ENCODE results near the gene MYO1D. TPM values are rescaled to one million over a fixed set of nuclear protein-coding genes. Genes with fewer than 3 reads are reported as not detected.
A peak's percentile ranks its signal among the peaks of the same experiment; 100 is the strongest.

MYO1D gene
- total and polyA plus RNA-seq, 2 donors (not counting 3 experiments of a cell fraction or from before 2014, with no cell fraction given): 37.8 to 85.5 TPM

DNA sequence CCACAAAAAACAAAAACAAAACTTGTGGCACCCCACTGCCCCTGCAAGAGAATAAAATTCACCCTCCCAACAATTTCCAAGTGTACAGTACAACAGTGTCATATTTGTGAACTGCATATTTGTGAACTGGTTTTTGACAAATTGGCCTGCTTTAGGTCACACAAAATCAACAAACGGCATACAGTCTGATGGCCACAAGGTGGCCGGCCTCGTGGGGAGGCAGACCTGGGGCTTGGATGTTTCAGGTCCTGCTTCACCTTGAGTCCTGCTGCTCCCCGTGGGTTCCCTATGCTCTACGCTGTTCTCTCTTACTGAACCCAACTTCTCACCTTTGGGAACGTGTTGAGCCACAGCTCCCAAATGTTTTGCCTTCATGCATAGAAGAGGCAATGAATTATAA is 287.9 kb downstream of the MYO1D start:
- Histone ChIP-seq H3K9me3 (replicated peaks; ENCODE audit: control insufficient read depth, insufficient read depth, low read length) (no peaks in the 10 kb centered on the region), H4K20me1 (replicated peaks; ENCODE audit: control insufficient read depth, extremely low read depth, insufficient read depth, low read length) (no peaks in the 10 kb centered on the region), H3K9ac (replicated peaks; ENCODE audit: extremely low read depth, insufficient read depth, low read length) (no peak overlapping the region), H3K36me3 (ENCODE audit: control insufficient read depth in 2 of 2, extremely low read depth in 1 of 2, insufficient read depth in 2 of 2, low read length in 2 of 2) (no peaks in the 10 kb centered on the region), H2AFZ (ENCODE audit: low read depth, low read length) (no peak overlapping the region), H3K9me1 (replicated peaks; ENCODE audit: control insufficient read depth, extremely low read depth, insufficient read depth, low read length) (no peaks in the 10 kb centered on the region), H3K4me3 (replicated peaks in 1 of 3; ENCODE audit: insufficient read depth in 1 of 3, low read depth in 1 of 3, low read length in 3 of 3) (no peak overlapping the region), H3K27me3 (ENCODE audit: control insufficient read depth in 2 of 2, insufficient read depth in 2 of 2, low read length in 2 of 2) (no peaks in the 10 kb centered on the region), H3K27ac (ENCODE audit: insufficient read depth, low read depth, low read length) (no peak overlapping the region), H3K79me2 (ENCODE audit: control insufficient read depth, insufficient read depth, low read length) (no peaks in the 10 kb centered on the region), H3K4me2 (ENCODE audit: insufficient read depth, low read length) (no peak overlapping the region), H3K4me1 (ENCODE audit: control insufficient read depth, extremely low read depth, insufficient read depth, low read length) (no peaks in the 10 kb centered on the region)
- no TSS peak for BruUV-seq (replicated peaks)
- dilution Hi-C loops (cut with MboI; ENCODE audit: extremely low pct_ligation_motif_present, low sequenced_read_pairs): no loop called here
- DNase-seq (ENCODE audit: low read depth, low spot score): no peak
- POLR2A ChIA-PET: no interaction called here
- TF ChIP-seq POLR2AphosphoS5 (IDR thresholded peaks at IDR 0.05; ENCODE audit: insufficient read depth, low read depth, low read length) (no peak), JUN (IDR thresholded peaks at IDR 0.05; ENCODE audit: borderline replicate concordance, insufficient read depth, insufficient read length, low read depth) (no peak), MYC (IDR thresholded peaks at IDR 0.05; ENCODE audit: low read depth, low read length) (no peak), POLR2A (IDR thresholded peaks at IDR 0.05; ENCODE audit: low read depth, low read length) (no peak)
- TF ChIP-seq, protein P1, sequence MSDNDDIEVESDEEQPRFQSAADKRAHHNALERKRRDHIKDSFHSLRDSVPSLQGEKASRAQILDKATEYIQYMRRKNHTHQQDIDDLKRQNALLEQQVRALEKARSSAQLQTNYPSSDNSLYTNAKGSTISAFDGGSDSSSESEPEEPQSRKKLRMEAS (IDR thresholded peaks at IDR 0.05; ENCODE audit: insufficient read depth, insufficient read length): no peak
- TF ChIP-seq, protein P2, sequence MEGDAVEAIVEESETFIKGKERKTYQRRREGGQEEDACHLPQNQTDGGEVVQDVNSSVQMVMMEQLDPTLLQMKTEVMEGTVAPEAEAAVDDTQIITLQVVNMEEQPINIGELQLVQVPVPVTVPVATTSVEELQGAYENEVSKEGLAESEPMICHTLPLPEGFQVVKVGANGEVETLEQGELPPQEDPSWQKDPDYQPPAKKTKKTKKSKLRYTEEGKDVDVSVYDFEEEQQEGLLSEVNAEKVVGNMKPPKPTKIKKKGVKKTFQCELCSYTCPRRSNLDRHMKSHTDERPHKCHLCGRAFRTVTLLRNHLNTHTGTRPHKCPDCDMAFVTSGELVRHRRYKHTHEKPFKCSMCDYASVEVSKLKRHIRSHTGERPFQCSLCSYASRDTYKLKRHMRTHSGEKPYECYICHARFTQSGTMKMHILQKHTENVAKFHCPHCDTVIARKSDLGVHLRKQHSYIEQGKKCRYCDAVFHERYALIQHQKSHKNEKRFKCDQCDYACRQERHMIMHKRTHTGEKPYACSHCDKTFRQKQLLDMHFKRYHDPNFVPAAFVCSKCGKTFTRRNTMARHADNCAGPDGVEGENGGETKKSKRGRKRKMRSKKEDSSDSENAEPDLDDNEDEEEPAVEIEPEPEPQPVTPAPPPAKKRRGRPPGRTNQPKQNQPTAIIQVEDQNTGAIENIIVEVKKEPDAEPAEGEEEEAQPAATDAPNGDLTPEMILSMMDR (IDR thresholded peaks at IDR 0.05; ENCODE audit: extremely low read depth in 1 of 2, insufficient read depth in 1 of 2, low read depth in 1 of 2, low read length in 2 of 2): peak in 1 of 2 donors; percentile 30
- intact Hi-C loops (cut with micrococcal nuclease): no loop called here
- CTCF ChIA-PET: interaction anchor here (1.8 kb wide), 1 partner anchor 9 kb away, joined by 4 read pairs; no protein-coding TSS in a partner anchor
- FAIRE-seq: no peak

DNA sequence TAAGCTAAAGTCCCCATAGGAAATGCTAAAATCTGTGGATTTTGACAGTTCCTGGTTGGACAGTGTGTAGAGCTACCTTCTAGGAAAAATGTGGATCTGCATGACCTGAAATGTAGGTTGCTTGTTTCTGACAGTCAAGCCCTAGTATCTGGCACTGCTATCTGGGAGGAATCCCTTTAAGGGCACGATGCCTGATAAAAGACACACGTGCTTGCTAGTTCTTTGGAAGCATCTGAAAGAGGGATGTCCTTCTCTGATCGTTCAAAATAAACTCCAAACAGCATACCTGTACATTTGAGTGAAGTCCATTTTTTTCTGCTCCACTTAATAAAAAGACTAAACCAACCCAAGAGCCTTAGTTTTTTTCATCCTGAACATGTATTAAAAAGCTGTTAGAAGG is 288.8 kb downstream of the MYO1D start:
- no peaks in the 10 kb centered on the region for H3K4me1 ChIP-seq (ENCODE audit: control insufficient read depth, extremely low read depth, insufficient read depth, low read length)
- H3K36me3 ChIP-seq (ENCODE audit: control insufficient read depth in 2 of 2, extremely low read depth in 1 of 2, insufficient read depth in 2 of 2, low read length in 2 of 2): no peaks in the 10 kb centered on the region
- dilution Hi-C loops (cut with MboI; ENCODE audit: extremely low pct_ligation_motif_present, low sequenced_read_pairs) (no loop called here), intact Hi-C loops (cut with micrococcal nuclease) (no loop called here)
- H3K9me3 ChIP-seq (replicated peaks; ENCODE audit: control insufficient read depth, insufficient read depth, low read length): no peaks in the 10 kb centered on the region
- POLR2A ChIA-PET: no interaction called here
- no peaks in the 10 kb centered on the region for H3K27me3 ChIP-seq (ENCODE audit: control insufficient read depth in 2 of 2, insufficient read depth in 2 of 2, low read length in 2 of 2)
- H3K4me3 ChIP-seq (replicated peaks in 1 of 3; ENCODE audit: insufficient read depth in 1 of 3, low read depth in 1 of 3, low read length in 3 of 3): no peak overlapping the region
- H2AFZ ChIP-seq (ENCODE audit: low read depth, low read length): no peak overlapping the region
- H3K9me1 ChIP-seq (replicated peaks; ENCODE audit: control insufficient read depth, extremely low read depth, insufficient read depth, low read length): no peaks in the 10 kb centered on the region
- H3K4me2 ChIP-seq (ENCODE audit: insufficient read depth, low read length): no peak overlapping the region
- H3K79me2 ChIP-seq (ENCODE audit: control insufficient read depth, insufficient read depth, low read length): no peaks in the 10 kb centered on the region
- BruUV-seq (replicated peaks): no TSS peak
- no peak overlapping the region for H3K9ac ChIP-seq (replicated peaks; ENCODE audit: extremely low read depth, insufficient read depth, low read length)
- CTCF ChIA-PET: interaction anchor here (0.8 to 1.1 kb wide), 2 partner anchors 47 to 410 kb away, joined by 3 read pairs; no protein-coding TSS in a partner anchor
- H3K27ac ChIP-seq (ENCODE audit: insufficient read depth, low read depth, low read length): no peak overlapping the region
- FAIRE-seq (peak; percentile 15), DNase-seq (ENCODE audit: low read depth, low spot score) (no peak)
- H4K20me1 ChIP-seq (replicated peaks; ENCODE audit: control insufficient read depth, extremely low read depth, insufficient read depth, low read length): no peaks in the 10 kb centered on the region
- TF ChIP-seq JUN (IDR thresholded peaks at IDR 0.05; ENCODE audit: borderline replicate concordance, insufficient read depth, insufficient read length, low read depth) (no peak), POLR2AphosphoS5 (IDR thresholded peaks at IDR 0.05; ENCODE audit: insufficient read depth, low read depth, low read length) (no peak), MYC (IDR thresholded peaks at IDR 0.05; ENCODE audit: low read depth, low read length) (no peak), FOS (IDR thresholded peaks at IDR 0.05; ENCODE audit: borderline replicate concordance, insufficient read depth, low read length) (no peak), POLR2A (IDR thresholded peaks at IDR 0.05; ENCODE audit: low read depth, low read length) (no peak)
- TF ChIP-seq, protein P2 (IDR thresholded peaks at IDR 0.05; ENCODE audit: extremely low read depth in 1 of 2, insufficient read depth in 1 of 2, low read depth in 1 of 2, low read length in 2 of 2): no peak
- TF ChIP-seq, protein P1 (IDR thresholded peaks at IDR 0.05; ENCODE audit: insufficient read depth, insufficient read length): no peak
